Measurements from ENCODE around the gene FHAD1.

Gene FHAD1

GRCh38 chr1:15309687-15310086, 62.7 kb downstream of the FHAD1 start:
- no peak for DNase-seq

- DNase-seq, result no peak
Observed at GRCh38 chr1:15310544-15310943, 63.5 kb downstream of the FHAD1 start.

- DNase-seq, result no peak
Observed at GRCh38 chr1:15311122-15311822, 64.2 kb downstream of the FHAD1 start.

GRCh38 chr1:15311880-15312279, 64.9 kb downstream of the FHAD1 start:
- DNase-seq, result no peak

GRCh38 chr1:15312626-15313411, 65.8 kb downstream of the FHAD1 start:
- no peak for DNase-seq

GRCh38 chr1:15314328-15315281, 67.6 kb downstream of the FHAD1 start:
- no peak for DNase-seq

GRCh38 chr1:15315815-15316214, 68.8 kb downstream of the FHAD1 start:
- no peak for DNase-seq

- DNase-seq, result no peak
Observed at GRCh38 chr1:15316510-15316909, 69.5 kb downstream of the FHAD1 start.

GRCh38 chr1:15320267-15320666, 73.2 kb downstream of the FHAD1 start:
- DNase-seq, result no peak

GRCh38 chr1:15321601-15322000, 74.6 kb downstream of the FHAD1 start:
- DNase-seq, result no peak

GRCh38 chr1:15322648-15323350, 75.8 kb downstream of the FHAD1 start:
- DNase-seq, result no peak

GRCh38 chr1:15323351-15323988, 76.4 kb downstream of the FHAD1 start:
- no peak for DNase-seq

- DNase-seq, result no peak
Observed at GRCh38 chr1:15323989-15324868, 77.2 kb downstream of the FHAD1 start.

GRCh38 chr1:15324869-15325335, 77.9 kb downstream of the FHAD1 start:
- DNase-seq, result no peak

- no peak for DNase-seq
Observed at GRCh38 chr1:15325375-15326085, 78.5 kb downstream of the FHAD1 start.

- DNase-seq, result peak; percentile 64
Observed at GRCh38 chr1:15326691-15327588, 79.9 kb downstream of the FHAD1 start.

- DNase-seq, result no peak
Observed at GRCh38 chr1:15328351-15329103, 81.5 kb downstream of the FHAD1 start.

GRCh38 chr1:15329104-15329820, 82.2 kb downstream of the FHAD1 start:
- no peak for DNase-seq
